ENCODE data around the gene TMSB15C.
"Not testable (repeated sequence)": the region's sequence is repeated elsewhere in the genome, so short reads cannot be mapped to it uniquely, and the experiment has no call there.

The TMSB15C gene

DNA sequence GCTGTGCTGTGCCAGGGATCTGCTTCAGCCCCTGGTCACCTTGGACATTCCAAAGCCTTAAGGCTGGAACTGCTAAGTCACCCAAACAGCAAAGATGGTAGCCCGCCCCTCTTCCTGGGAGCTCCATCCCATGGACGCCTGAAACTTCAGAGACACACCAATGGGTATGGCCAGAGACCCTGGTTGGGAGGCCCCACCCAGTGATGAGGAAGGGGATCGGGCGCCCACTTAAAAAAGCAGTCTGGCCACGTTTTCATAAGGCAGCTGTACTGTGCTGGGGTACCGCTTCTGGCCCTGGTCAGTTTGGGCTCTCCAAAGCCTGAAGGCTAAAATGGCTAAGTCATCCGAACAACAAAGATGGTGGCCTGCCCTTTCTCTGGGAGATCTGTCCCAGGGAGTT, 9.4 kb upstream of the TMSB15C start:
- peaks cover 9% of the 10 kb centered on the region for H3K27me3 Mint-ChIP-seq
- no peak overlapping the region for H3K4me3 Mint-ChIP-seq
- no peak for DNase-seq
- H3K9me3 Mint-ChIP-seq: no peaks in the 10 kb centered on the region
- H3K4me1 Mint-ChIP-seq (ENCODE audit: low read depth): no peaks in the 10 kb centered on the region
- H3K27ac Mint-ChIP-seq: no peak overlapping the region
- H3K36me3 Mint-ChIP-seq (ENCODE audit: low read depth): no peaks in the 10 kb centered on the region

DNA sequence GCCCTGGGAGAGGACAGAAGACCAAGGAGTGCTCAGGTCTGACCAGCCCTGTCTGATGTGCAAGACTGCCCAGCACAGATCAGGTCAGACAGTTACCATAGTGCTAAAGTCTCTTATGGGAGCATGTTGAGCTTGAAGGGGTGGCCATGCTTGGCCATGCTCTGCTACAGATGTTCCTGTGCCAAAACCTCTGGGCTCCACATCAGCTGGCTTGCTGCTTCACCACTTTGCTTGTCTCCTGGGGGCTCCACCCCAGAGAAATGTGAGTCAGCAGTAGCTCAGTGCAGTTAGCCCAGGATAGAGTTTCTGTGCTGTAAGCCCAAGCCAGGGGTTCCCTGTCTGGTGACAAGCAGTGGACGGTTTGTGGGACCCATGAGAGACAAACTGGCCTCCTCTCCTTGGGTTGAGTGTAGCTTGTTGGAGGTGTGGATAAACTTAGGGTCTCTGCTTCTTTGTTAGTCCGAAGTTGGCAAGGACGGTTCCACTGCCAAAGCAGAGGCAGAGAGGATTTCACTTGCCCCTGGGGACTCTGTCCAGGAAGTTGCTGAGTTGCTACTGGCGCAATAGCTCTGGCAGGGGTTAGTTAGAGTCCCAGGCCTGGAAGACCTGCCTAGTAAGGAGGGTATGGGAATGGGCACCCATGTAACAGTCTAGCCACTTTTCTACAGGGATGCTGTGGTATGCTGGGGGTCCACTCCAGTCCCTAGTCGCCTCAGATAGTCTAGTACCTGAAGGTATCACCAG, 8.7 kb upstream of the TMSB15C start:
- no peaks in the 10 kb centered on the region for H3K36me3 Mint-ChIP-seq (ENCODE audit: low read depth)
- no peak for DNase-seq
- H3K27ac Mint-ChIP-seq: no peak overlapping the region
- H3K27me3 Mint-ChIP-seq: peaks cover 9% of the 10 kb centered on the region
- no peaks in the 10 kb centered on the region for H3K4me1 Mint-ChIP-seq (ENCODE audit: low read depth)
- no peaks in the 10 kb centered on the region for H3K9me3 Mint-ChIP-seq
- no peak overlapping the region for H3K4me3 Mint-ChIP-seq

DNA sequence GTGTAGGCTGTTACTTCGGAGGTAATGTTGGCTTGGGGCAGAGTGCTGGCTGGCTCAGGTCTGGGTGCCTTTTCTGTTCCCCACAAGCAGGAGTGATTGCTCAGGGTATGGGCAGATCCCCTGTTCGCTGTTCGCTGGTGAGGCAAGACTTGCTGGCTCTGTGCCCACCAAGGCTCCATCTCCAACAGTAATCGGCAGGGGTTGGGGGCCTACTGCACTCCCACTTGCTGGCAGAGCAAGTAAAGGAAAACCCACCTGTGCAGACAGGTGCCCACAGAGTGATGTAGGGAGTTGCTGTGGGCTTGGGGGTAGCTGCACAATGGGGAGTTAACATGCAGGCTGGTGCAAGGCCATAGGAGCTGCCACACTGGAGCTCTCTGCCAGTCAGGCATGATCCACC, 8.0 kb upstream of the TMSB15C start:
- Mint-ChIP-seq H3K4me1 (ENCODE audit: low read depth) (no peaks in the 10 kb centered on the region), H3K9me3 (no peaks in the 10 kb centered on the region), H3K27me3 (peaks cover 9% of the 10 kb centered on the region), H3K27ac (no peak overlapping the region), H3K36me3 (ENCODE audit: low read depth) (no peaks in the 10 kb centered on the region), H3K4me3 (no peak overlapping the region)
- no peak for DNase-seq

DNA sequence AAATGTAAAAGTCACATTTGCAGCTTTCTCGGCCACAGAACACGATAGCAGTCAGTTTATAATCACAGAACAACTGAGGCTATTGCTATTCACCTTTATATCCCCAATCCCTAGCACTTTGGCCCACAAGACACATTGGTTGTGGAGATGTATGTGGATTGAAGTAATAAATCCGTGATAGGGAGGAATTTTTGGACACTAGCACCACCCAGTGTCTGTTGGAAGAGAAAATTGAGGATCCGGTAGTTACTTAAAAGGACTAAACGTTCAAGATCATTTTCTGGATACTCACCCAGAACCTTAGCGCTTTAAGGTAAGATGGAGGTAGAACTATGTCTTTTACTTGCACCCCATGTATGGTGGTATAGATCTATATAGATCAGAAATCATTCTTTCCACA, 1.8 kb upstream of the TMSB15C start:
- H3K27me3 Mint-ChIP-seq; H3K9me3 Mint-ChIP-seq; H3K4me3 Mint-ChIP-seq; H3K27ac Mint-ChIP-seq; H3K36me3 Mint-ChIP-seq (ENCODE audit: low read depth); H3K4me1 Mint-ChIP-seq (ENCODE audit: low read depth); DNase-seq: not testable (repeated sequence)

DNA sequence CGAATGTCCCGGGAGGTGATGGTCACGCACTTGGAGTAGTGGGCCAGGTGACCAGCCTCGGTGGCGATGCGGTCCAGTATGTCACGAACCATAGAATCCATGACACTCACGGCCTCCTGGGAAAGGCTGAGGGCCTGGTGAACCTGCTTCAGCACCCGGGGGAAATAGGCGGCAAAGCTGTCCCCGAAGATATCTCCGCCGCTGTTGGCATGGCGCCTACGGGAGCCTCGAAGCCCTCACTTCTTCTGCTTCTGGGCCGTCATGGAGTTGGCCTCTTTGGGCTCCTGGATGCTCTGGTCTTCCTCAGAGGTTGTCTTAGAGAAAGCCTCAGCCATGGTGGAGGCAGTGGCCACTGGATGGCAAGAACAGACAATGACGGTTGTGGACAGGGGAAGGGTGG, 13.4 kb downstream of the TMSB15C start:
- not testable (repeated sequence) for H3K4me3 Mint-ChIP-seq; H3K9me3 Mint-ChIP-seq; H3K4me1 Mint-ChIP-seq (ENCODE audit: low read depth); DNase-seq; H3K36me3 Mint-ChIP-seq (ENCODE audit: low read depth); H3K27ac Mint-ChIP-seq; H3K27me3 Mint-ChIP-seq

DNA sequence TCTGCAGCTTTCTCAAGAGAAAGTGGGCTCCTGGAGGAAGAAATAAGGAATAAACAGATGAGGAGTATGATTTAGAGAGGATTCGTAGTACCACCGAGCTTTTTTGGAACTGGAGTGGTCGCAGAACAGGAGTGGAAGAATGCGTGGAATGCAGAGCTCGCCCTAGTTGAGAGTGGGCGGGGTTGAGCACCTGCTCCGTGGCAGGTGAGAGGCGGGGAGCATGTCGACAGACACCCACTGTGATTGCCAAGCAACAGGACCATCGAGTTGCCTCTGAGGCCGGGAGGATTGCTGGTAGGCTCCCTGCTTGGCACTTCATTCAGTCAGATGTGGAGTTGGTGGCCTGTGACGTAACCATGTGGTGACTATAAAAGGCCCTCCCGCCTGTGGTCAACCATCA, 21.1 kb downstream of the TMSB15C start:
- DNase-seq; H3K27ac Mint-ChIP-seq; H3K4me3 Mint-ChIP-seq; H3K36me3 Mint-ChIP-seq (ENCODE audit: low read depth); H3K27me3 Mint-ChIP-seq; H3K4me1 Mint-ChIP-seq (ENCODE audit: low read depth); H3K9me3 Mint-ChIP-seq: not testable (repeated sequence)

DNA sequence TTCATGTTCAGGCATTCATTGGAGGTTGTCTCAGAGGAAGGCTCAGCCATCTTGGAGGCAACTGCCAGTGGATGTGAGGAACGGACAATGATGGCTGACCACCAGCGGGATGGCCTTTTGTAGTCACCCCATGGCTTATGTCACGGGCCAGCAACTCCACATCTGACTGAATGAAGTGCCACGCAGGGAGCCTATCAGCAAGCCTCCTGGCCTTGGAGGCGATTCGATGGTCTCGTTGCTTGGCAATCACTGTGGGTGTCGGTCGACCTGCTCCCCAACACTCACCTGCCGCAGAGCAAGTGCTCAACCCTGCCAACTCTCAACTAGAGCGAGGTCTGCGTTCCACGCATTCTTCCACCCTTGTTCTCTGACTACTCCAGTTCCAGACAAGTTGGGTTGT, 28.9 kb downstream of the TMSB15C start:
- no peaks in the 10 kb centered on the region for H3K9me3 Mint-ChIP-seq
- H3K36me3 Mint-ChIP-seq (ENCODE audit: low read depth): no peaks in the 10 kb centered on the region
- DNase-seq: no peak
- H3K4me1 Mint-ChIP-seq (ENCODE audit: low read depth): no peaks in the 10 kb centered on the region
- no peak overlapping the region for H3K27ac Mint-ChIP-seq
- H3K27me3 Mint-ChIP-seq: peaks cover 56% of the 10 kb centered on the region
- no peak overlapping the region for H3K4me3 Mint-ChIP-seq

DNA sequence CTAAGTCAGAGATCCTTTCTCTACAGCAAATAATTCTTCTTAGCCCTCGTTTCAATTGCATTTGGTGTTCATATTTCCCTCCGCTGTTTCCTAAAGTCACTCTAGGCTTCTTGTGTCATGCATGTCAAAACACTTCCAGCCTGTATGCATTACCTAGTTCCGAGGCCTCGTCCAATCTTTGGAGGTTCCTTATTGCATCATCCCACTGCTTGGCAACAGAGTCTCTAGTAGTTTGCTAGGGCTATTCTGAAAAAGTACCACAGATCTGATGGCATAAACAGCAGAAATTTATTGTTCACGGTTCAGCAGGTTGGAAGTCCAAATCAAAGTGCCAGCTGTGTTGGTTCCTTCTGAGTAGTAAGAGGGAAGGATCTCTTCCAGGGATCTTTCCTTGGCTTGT, 30.4 kb downstream of the TMSB15C start:
- Mint-ChIP-seq H3K4me3 (no peak overlapping the region), H3K36me3 (ENCODE audit: low read depth) (no peaks in the 10 kb centered on the region), H3K4me1 (ENCODE audit: low read depth) (no peaks in the 10 kb centered on the region), H3K27ac (no peak overlapping the region), H3K9me3 (no peaks in the 10 kb centered on the region), H3K27me3 (peaks cover 58% of the 10 kb centered on the region)
- no peak for DNase-seq

DNA sequence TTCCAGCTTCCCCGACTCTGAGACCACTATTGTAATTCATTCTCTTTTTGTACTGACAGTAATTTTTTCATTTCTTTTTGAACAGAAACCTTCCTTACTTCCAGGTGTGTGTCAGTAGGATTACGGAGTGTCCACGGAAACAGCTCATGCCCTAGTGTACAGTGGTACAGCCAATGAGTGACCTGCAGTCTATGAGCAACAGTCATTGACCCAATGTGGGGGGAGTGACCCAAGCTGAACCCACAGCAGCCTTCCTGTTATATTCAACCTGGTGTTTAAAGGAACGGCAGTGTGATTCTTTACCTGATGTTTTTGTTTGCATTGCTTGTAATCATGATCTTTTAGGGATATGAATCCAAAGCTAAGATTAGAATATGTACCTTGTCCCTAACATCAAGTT, 35.0 kb downstream of the TMSB15C start:
- DNase-seq: no peak
- Mint-ChIP-seq H3K27ac (no peak overlapping the region), H3K4me1 (ENCODE audit: low read depth) (no peaks in the 10 kb centered on the region), H3K9me3 (no peaks in the 10 kb centered on the region), H3K4me3 (no peak overlapping the region), H3K36me3 (ENCODE audit: low read depth) (no peaks in the 10 kb centered on the region), H3K27me3 (peaks cover 57% of the 10 kb centered on the region)

DNA sequence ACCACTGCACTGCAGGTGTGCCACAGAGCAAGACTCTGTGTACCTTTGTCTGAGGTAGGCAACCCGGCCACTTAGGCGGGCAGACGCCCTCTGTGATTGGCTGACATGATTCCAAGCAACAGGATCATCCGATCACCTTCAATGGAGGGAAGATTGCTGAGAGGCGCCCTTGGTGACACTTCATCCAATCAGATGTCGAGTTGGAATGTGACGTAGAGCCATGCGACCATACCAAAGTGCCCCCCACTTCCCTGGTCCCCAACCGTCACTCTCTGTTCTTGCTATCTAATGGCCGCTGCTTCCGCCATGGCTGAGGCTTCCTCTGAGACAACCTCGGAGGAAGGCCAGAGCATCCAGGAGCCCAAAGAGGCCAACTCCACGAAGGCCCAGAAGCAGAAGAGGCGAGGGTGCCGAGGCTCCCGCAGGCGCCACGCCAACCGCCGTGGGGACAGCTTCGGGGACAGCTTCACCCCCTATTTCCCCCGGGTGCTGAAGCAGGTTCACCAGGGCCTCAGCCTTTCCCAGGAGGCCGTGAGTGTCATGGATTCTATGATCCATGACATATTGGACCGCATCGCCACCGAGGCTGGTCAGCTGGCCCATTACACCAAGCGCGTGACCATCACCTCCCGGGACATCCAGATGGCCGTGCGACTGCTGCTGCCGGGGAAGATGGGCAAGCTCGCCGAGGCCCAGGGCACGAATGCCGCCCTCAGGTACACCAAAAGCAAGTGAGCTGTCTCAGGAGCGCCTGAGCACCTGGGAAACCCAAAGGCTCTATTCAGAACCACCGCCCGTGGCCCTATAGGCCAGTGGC, 36.1 kb downstream of the TMSB15C start, which contains the start of gene H2BW2:
Gene H2BW2 (plus strand): TSS at position 268 of the 817 bp plus-strand sequence. CDS start 39 bp downstream, at position 307.
- Mint-ChIP-seq H3K4me1 (ENCODE audit: low read depth) (no peaks in the 10 kb centered on the region), H3K4me3 (no peak within 1 kb of the TSS), H3K9me3 (no peaks in the 10 kb centered on the region), H3K36me3 (ENCODE audit: low read depth) (no peaks in the 10 kb centered on the region), H3K27me3 (peaks cover 68% of the 10 kb centered on the region), H3K27ac (no peak within 1 kb of the TSS)
- DNase-seq: no peak

Data from activated T-cell treated with anti-CD3 and anti-CD28 coated beads, Interleukin-2, amount 50 U/mL, for 24 hours (primary cell).